GM21576 (cell line): ENCODE measurements around the gene PAM16.
"Not testable (repeated sequence)": the region's sequence is repeated elsewhere in the genome, so short reads cannot be mapped to it uniquely, and the experiment has no call there.

ENCODE experiments used
- ATAC-seq: cut with Tn5 transposase; IDR thresholded peaks from one replicate; pipeline ENCODE4 v1.9.1; 2021; ENCODE audit warnings: mild to moderate bottlenecking, moderate library complexity; ENCODE audit not compliant: unreplicated experiment

Gene PAM16

GRCh38 chr16:4336701-4337539, 14.2 kb downstream of the PAM16 start:
- no peak for ATAC-seq

DNA sequence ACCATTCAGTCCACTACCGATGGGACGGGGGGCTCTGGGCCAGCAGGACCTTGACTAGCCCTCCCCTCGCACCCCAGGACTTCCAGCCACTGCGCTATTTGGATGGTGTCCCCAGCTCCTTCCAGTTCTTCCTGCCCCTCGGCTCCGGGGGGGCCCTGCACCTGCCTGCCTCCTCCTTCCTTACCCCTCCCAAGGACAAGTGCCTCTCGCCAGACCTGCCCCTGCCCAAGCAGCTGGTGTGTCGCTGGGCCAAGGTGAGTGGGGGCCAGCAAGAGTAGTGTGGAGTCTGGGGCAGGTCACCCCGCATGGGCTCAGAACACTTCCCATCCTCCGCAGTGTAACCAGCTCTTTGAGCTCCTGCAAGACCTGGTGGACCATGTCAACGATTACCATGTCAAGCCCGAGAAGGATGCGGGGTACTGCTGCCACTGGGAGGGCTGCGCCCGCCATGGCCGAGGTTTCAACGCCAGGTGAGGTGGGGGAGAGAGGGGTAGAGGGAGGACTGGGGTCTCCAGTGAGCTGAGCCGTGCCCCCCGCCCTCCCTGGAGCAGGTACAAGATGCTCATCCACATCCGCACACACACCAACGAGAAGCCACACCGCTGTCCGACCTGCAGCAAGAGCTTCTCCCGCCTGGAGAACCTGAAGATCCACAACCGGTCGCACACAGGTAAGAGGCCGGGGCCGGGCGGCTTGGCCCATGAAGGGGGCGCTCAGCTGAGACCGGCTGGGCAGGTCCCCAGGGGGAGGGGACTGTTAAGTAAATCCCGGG, 16.2 kb downstream of the PAM16 start:
- no peak for ATAC-seq

DNA sequence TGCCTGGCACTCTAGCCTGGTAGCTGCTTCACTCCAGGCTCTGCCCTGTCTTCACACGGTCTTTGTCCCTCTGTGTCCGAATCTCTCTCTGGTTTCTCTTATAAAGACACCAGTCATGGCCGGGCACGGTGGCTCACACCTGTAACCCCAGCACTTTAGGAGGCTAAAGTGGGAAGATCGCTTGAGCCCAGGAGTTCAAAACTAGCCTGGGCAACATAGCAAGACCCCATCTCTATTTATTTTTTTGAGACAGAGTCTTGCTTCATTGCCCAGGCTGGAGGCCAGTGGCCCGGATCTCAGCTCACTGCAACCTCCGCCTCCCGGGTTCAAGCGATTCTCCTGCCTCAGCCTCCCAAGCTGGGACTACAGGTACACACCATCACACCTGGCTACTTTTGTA, 17.4 kb downstream of the PAM16 start:
- not testable (repeated sequence) for ATAC-seq

DNA sequence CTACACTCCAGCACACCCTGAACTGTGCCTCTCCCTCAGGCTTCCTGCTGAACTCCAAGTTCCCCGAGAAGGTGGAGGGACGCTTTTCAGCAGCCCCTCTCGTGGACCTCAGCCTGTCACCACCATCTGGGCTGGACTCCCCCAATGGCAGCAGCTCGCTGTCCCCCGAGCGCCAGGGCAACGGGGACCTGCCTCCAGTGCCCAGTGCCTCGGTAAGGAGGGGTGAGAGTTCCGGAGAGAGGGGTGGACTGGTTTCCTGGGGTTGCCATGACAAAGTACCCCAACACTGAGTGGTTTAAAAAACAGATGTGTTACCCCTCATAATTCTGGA, 17.8 kb downstream of the PAM16 start:
- no peak for ATAC-seq

DNA sequence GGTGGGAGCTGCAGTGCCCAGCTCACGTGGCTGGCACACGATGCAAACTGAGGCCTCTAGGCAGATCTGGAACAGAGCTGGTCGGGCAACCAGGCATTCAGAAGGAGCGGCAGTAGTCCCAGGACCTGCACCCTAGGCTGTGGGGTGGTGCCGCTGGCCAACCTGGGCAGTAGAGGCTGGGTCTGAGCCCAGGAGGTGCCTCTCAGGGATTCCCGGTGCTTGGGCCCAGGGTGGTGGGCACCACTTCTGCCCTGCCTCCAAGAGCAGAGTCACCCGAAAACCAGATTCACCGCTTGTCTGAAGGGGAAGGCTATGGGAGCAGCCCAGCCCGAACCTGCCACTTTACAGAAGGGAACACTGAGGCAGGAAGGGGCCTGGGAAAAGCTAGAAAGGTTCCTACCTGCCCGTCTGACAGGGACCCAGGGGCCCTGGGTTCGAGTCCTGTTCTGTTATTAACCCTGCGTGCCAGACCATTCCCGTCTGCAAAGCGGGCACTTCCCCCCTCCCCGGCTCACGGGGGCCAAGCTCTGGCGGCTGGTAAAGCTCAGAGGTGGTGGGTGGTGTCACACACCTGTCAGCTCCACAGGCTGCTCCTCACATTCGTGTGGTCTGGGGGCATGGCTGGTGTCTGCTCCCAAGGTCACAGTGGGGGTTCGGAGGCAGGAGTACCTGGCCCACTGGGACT, 18.4 kb downstream of the PAM16 start:
- no peak for ATAC-seq

GRCh38 chr16:4332083-4332482, 19.0 kb downstream of the PAM16 start:
- no peak for ATAC-seq

DNA sequence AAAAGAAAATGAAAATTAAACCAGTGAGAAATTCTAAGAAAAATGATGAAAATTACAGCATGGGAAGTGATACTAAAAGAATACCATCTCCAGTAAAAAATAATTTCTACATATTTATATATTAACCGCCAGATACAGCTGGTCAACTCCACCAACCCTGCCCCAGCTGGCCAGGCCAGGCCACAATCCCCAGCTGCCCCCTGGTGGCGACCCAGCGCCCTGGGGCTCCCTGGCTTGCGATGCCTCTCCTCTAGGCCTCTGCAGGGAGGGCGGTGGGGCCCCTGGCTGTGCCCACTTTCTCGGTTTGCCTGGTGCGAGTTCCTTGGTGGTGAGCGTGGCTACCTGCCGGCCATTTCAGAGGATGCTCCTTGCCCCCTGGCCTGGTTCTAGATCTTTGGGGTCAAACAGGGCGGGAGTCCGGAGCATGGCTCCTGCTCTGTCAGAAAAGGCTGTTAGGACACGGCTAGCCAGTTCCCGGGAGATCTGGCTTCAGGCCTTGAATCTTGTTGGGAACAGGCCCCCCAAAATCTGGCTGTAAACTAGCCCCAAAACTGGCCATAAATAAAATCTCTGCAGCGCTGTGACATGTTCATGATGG, 20.7 kb downstream of the PAM16 start:
- ATAC-seq = no peak

GRCh38 chr16:4328782-4329775, 22.0 kb downstream of the PAM16 start:
- no peak for ATAC-seq

DNA sequence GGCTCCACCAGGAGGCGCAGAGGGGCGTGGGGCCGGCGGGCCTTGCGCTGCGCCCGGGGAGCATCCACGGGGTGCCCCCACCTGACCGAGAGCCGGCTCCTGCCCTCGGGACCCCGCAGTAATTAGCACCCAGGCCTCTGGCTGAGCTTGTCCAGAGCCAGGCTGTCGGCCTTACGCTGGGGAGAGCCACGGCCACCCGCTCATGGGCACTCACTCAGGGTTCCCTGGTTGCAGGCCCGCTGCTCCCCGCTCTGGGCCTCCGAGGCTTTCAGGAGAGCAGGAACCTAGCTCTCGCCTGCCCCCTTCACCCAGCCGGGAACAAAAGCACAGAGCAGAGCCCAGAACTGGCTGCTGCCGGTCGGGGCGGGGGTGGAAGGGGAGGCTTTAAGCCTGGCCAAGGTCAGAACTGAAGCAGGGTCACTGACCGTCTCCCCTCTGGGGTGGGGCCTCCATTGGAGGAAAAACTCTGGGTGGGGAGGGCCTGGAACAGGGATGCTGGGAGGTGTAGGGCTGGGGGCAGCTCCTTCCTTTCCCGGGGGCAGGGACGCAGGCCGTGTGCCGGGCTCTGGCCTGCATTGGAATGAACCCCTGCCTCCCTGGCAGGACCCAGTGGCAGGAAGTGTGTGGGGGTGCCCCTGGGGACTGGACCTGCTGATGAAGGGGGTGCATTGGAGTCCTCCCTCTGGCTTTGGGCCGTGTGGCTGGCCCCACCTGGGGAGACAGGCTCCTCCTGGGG, 22.9 kb downstream of the PAM16 start:
- no peak for ATAC-seq

DNA sequence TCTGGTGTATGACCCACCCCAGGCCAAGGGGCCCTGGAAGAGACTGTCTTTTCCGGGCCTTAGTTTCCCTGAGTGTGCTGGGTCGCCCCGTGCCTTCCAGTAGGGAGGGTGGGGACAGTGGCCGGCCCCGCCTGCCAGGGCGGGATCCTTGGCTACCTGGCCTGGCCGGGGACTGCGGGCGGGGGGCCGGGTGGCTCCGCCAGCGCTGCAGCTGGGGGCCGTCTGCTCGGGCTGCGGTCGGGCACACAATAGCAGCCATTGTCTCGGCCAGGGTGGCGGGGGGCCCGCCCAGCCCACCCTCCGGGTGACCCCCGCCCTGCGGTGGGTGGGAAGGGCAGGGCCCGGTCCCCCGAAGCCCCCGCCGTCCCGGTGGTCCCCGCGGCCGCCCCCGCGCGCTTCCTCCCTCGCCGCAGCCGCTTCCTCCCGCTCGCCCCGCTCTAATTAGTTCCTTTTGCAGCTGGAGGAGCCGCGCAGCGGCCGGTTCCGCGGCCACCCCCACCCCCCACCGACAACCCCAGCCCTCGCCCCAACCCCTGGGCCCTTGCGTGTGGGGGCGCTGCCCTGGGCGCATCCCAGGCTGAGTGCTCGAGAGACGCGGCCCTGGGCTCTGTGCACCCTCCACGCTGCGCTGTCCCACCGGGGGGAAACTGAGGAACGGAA, 23.6 kb downstream of the PAM16 start:
- ATAC-seq = no peak

DNA sequence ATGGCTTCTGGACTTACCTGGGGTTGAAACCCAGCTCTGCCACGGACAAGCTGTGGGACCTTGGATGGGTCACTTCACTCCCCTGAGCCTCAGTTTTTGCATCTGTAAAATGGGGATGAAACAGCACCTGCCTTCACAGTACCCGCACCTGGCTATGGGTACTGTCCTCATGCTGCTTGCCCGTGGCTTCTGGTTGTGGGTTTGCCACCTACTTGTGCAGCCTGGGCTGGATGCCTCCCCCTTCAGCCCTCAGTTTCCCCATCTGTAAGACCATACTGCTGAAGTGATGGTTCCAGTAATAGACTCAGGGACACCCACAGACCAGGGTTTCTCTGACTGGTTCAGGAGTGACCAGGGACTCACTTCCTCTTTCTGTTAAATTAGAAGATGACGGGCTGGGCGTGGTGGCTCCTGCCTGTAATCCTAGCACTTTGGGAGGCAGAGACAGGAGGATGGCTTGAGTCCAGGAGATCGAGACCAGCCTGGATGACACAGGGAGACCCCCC, 25.8 kb downstream of the PAM16 start:
- ATAC-seq = no peak

DNA sequence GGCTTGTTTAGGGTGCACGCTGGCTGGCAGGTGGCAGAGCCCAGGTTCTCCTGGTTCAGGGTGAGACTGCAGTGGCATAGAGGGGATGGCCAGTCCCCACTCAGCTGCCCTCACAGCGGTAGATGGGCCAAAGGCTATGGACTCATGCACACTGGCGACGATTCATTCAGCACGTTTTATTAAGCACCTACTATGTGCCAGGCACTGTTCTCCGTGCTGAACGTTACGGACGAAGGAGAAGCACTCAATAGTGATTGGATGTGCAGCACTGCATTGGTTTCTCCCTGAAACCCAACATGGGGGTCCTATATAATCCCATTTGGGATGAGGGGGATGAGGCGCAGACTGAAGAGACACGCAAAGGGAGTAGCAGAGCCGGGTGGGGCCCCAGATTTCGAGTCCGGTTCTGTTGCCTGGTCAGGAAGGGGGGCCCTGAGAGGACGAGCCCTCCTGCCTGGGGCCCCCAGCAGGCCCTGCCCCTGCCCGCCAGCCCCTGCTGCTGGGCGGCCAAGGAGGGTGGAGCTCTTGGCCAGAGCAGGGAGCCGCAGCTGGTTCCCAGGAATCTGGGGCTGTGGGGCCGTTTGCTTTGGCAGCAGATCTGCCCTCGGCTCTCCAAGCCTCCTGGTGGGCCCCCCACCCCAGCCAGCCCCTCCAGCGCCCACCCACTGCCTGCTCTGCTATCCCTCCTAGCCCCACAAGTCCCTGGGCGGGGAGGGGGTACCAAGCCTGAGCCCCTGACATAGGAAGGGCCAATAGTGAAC, 26.4 kb downstream of the PAM16 start:
- ATAC-seq = no peak

- no peak for ATAC-seq
Observed at GRCh38 chr16:4323845-4324488, 27.2 kb downstream of the PAM16 start.

- no peak for ATAC-seq
Observed at GRCh38 chr16:4323071-4323844, 27.9 kb downstream of the PAM16 start.

GRCh38 chr16:4322121-4323052, 28.7 kb downstream of the PAM16 start:
- no peak for ATAC-seq
